Measurements from ENCODE around the gene CACNB3.
"Not testable (repeated sequence)": the region's sequence is repeated elsewhere in the genome, so short reads cannot be mapped to it uniquely, and the experiment has no call there.

DNA sequence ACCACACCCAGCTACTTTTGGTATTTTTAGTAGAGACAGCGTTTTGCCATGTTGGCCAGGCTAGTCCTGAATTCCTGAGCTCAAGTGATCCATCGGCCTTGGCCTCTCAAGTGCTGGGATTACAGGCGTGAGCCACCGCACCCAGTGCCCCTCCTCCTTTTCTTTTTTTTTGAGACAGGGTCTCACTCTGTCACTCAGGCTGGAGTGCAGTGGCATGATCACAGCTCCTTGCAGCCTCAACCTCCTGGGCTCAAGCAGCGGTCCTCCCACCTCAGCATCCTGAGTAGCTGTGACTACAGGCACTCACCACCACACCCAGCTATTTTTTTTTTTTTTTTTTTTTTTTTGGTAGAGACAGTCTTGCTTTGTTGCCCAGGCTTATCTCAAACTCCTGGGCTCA lies 41.9 kb downstream of the CACNB3 start:
- TF ChIP-seq, protein P1, sequence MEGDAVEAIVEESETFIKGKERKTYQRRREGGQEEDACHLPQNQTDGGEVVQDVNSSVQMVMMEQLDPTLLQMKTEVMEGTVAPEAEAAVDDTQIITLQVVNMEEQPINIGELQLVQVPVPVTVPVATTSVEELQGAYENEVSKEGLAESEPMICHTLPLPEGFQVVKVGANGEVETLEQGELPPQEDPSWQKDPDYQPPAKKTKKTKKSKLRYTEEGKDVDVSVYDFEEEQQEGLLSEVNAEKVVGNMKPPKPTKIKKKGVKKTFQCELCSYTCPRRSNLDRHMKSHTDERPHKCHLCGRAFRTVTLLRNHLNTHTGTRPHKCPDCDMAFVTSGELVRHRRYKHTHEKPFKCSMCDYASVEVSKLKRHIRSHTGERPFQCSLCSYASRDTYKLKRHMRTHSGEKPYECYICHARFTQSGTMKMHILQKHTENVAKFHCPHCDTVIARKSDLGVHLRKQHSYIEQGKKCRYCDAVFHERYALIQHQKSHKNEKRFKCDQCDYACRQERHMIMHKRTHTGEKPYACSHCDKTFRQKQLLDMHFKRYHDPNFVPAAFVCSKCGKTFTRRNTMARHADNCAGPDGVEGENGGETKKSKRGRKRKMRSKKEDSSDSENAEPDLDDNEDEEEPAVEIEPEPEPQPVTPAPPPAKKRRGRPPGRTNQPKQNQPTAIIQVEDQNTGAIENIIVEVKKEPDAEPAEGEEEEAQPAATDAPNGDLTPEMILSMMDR (IDR thresholded peaks at IDR 0.05; ENCODE audit: low read depth, low read length, poor library complexity, severe bottlenecking) = not testable (repeated sequence)
- not testable (repeated sequence) for TF ChIP-seq EZH2phosphoT487 (IDR thresholded peaks at IDR 0.05; ENCODE audit: borderline replicate concordance, low read length)

Data from DOHH2 (cell line).